GM10266 (cell line): ENCODE measurements around the gene AKR1C2.
"Not testable (repeated sequence)": the region's sequence is repeated elsewhere in the genome, so short reads cannot be mapped to it uniquely, and the experiment has no call there.

Experiments used
- DNase-seq: peaks from one replicate; pipeline ENCODE4 v3.0.0; 2012; ENCODE audit errors: extremely low spot score
- CTCF ChIP-seq: IDR thresholded peaks from 2 replicates; pipeline ENCODE4 v1.5.1; 2012; ENCODE audit warnings: mild to moderate bottlenecking, low read depth; ENCODE audit not compliant: control insufficient read depth, insufficient read depth; ENCODE audit errors: missing control alignments

Gene AKR1C2

GRCh38 chr10:4965763-4966162 lies 37.9 kb downstream of the AKR1C2 start:
- DNase-seq = not testable (repeated sequence)

GRCh38 chr10:4963815-4964154 lies 39.9 kb downstream of the AKR1C2 start:
- not testable (repeated sequence) for DNase-seq

GRCh38 chr10:4962876-4963814 lies 40.5 kb downstream of the AKR1C2 start, which contains the start of gene AKR1C1:
Gene AKR1C1, plus strand, starts transcription at chr10:4963415. Its CDS starts 30 bp downstream, at chr10:4963445.
- not testable (repeated sequence) for DNase-seq

GRCh38 chr10:4962308-4962707 lies 41.3 kb downstream of the AKR1C2 start:
- not testable (repeated sequence) for DNase-seq

GRCh38 chr10:4961558-4961957 lies 42.1 kb downstream of the AKR1C2 start:
- DNase-seq = not testable (repeated sequence)

GRCh38 chr10:4956955-4957645 lies 46.6 kb downstream of the AKR1C2 start:
- DNase-seq = not testable (repeated sequence)

- DNase-seq = not testable (repeated sequence)
Observed at GRCh38 chr10:4956088-4956487, 47.6 kb downstream of the AKR1C2 start.

GRCh38 chr10:4953405-4953804 lies 50.3 kb downstream of the AKR1C2 start:
- DNase-seq = no peak
- TF ChIP-seq CTCF = no peak

- not testable (repeated sequence) for DNase-seq
Observed at GRCh38 chr10:4951512-4952162, 52.0 kb downstream of the AKR1C2 start.

GRCh38 chr10:4947635-4948596 lies 55.7 kb downstream of the AKR1C2 start:
- TF ChIP-seq CTCF = no peak
- no peak for DNase-seq

GRCh38 chr10:4947039-4947634 lies 56.5 kb downstream of the AKR1C2 start:
- no peak for DNase-seq
- TF ChIP-seq CTCF = no peak
